ENCODE results near the gene IFITM5. TPM values are rescaled to one million over a fixed set of nuclear protein-coding genes. Genes with fewer than 3 reads are reported as not detected.

IFITM5 gene
- total RNA-seq, 2 donors from 2014 or later = not detected

DNA sequence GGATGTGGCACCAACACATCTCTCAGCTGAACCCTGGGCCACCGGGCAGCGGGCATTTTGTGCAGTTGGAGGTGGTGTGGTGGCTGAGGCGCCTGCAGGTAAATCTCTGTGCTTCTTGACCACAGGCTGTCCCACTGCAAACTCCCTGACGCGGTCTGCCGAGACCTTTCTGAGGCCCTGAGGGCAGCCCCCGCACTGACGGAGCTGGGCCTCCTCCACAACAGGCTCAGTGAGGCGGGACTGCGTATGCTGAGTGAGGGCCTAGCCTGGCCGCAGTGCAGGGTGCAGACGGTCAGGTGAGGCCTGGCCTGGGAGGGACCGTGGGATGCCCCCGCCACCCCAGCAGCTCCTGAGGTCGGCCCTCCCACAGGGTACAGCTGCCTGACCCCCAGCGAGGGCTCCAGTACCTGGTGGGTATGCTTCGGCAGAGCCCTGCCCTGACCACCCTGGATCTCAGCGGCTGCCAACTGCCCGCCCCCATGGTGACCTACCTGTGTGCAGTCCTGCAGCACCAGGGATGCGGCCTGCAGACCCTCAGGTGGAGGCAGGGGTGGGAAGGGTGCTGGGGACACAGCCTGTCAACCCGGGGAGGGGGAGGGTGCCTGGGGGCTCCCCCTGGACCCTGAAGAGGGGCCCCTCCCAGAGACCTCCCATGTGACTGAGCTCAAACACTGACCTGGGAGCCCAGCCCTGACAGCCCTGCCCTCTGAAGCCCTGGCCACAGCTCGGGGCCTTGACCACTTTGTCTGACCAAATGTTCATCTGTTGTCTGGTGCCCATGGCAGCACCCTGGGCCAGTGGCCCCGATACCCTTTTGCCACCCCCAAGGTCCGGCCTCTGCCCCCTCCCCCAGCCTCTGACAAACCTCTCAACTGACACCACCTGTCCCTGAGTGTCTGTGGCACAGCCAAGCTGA is 15.0 kb downstream of the IFITM5 start:
- peaks cover 5% of the 10 kb centered on the region for H3K27me3 Mint-ChIP-seq
- H3K27ac Mint-ChIP-seq = no peak overlapping the region
- no peak for ATAC-seq
- DNase-seq = no peak
- H3K4me1 Mint-ChIP-seq = peaks cover 36% of the 10 kb centered on the region
- H3K36me3 Mint-ChIP-seq (ENCODE audit: low read depth) = peaks cover 8% of the 10 kb centered on the region
- H3K9me3 ChIP-seq (ENCODE audit: control insufficient read depth, low read length, poor library complexity, severe bottlenecking) = no peaks in the 10 kb centered on the region
- no peak overlapping the region for H3K4me3 Mint-ChIP-seq

- Mint-ChIP-seq H3K27ac (peak overlapping the region; percentile 79), H3K36me3 (ENCODE audit: low read depth) (peaks cover 8% of the 10 kb centered on the region)
- no peak for DNase-seq
Observed at GRCh38 chr11:283405-284104, 15.8 kb downstream of the IFITM5 start.

DNA sequence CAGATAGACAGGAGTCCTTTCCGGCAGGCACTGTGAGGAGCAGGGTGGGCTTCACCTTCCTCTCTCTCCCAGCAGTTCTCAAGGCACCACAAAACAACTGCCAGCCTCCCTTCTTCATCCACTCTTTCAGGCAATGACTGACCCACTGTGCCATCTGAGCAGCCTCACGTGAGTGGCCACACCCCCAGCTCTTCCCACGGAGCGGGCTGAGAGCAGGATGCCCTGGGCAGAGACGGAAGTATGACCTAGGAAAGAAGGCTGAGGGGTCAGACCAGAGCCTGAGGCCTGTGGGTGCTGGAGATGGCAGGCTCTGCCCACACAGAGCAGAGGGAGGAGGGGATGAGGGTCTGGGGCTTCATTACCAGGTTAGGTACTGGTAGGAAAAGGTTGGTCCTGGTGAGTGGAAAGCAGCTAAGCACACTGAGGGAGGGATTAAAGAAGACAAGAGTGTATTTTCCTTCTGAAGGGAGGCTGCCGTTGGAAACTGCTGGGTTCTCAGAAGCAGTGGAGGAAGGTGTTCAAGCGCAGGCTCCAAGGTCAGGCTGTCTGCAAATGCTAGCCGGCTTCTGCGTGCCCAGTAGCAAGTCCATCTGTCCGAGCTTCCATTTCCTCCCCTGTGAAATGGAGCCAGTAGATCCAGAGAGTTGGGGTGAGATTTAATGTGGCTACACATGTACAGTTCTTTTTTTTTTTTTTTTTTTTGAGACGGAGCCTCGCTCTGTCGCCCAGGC is 16.5 kb downstream of the IFITM5 start:
- peak overlapping the region; percentile 89 for H3K4me3 Mint-ChIP-seq
- no peak for DNase-seq

More at GRCh38 chr11:283405-284104, 15.8 kb downstream of the IFITM5 start:
- H3K9me3 ChIP-seq (ENCODE audit: control insufficient read depth, low read length, poor library complexity, severe bottlenecking) = no peaks in the 10 kb centered on the region
- peaks cover 5% of the 10 kb centered on the region for H3K27me3 Mint-ChIP-seq
- ATAC-seq = no peak
- H3K4me3 Mint-ChIP-seq = no peak overlapping the region
- peaks cover 37% of the 10 kb centered on the region for H3K4me1 Mint-ChIP-seq

GRCh38 chr11:282171-282570 is 17.2 kb downstream of the IFITM5 start:
- Mint-ChIP-seq H3K4me1 (peaks cover 38% of the 10 kb centered on the region), H3K27me3 (peaks cover 5% of the 10 kb centered on the region), H3K4me3 (peak overlapping the region; percentile 89), H3K36me3 (ENCODE audit: low read depth) (peaks cover 5% of the 10 kb centered on the region), H3K27ac (peak overlapping the region; percentile 79)
- ATAC-seq = no peak
- no peak for DNase-seq
- no peaks in the 10 kb centered on the region for H3K9me3 ChIP-seq (ENCODE audit: control insufficient read depth, low read length, poor library complexity, severe bottlenecking)

More for the DNA sequence above, 16.5 kb downstream of the IFITM5 start:
- Mint-ChIP-seq H3K27me3 (peaks cover 5% of the 10 kb centered on the region), H3K27ac (peak overlapping the region; percentile 79), H3K4me1 (peaks cover 38% of the 10 kb centered on the region), H3K36me3 (ENCODE audit: low read depth) (peaks cover 7% of the 10 kb centered on the region)
- H3K9me3 ChIP-seq (ENCODE audit: control insufficient read depth, low read length, poor library complexity, severe bottlenecking) = no peaks in the 10 kb centered on the region
- no peak for ATAC-seq

- no peak for DNase-seq
- Mint-ChIP-seq H3K36me3 (ENCODE audit: low read depth) (peaks cover 5% of the 10 kb centered on the region), H3K27me3 (peaks cover 5% of the 10 kb centered on the region), H3K27ac (peak overlapping the region; percentile 79), H3K4me3 (peak overlapping the region; percentile 89), H3K4me1 (peaks cover 34% of the 10 kb centered on the region)
- peak; percentile 15 for ATAC-seq
- no peaks in the 10 kb centered on the region for H3K9me3 ChIP-seq (ENCODE audit: control insufficient read depth, low read length, poor library complexity, severe bottlenecking)
Observed at GRCh38 chr11:281486-282161, 17.7 kb downstream of the IFITM5 start.

DNA sequence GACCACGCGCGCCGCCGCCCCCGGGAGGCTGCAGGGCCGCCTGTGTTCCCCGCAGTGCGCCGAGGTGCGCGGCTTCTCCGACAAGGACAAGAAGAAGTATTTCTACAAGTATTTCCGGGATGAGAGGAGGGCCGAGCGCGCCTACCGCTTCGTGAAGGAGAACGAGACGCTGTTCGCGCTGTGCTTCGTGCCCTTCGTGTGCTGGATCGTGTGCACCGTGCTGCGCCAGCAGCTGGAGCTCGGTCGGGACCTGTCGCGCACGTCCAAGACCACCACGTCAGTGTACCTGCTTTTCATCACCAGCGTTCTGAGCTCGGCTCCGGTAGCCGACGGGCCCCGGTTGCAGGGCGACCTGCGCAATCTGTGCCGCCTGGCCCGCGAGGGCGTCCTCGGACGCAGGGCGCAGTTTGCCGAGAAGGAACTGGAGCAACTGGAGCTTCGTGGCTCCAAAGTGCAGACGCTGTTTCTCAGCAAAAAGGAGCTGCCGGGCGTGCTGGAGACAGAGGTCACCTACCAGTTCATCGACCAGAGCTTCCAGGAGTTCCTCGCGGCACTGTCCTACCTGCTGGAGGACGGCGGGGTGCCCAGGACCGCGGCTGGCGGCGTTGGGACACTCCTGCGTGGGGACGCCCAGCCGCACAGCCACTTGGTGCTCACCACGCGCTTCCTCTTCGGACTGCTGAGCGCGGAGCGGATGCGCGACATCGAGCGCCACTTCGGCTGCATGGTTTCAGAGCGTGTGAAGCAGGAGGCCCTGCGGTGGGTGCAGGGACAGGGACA is 18.4 kb downstream of the IFITM5 start:
- H3K4me1 Mint-ChIP-seq = peaks cover 32% of the 10 kb centered on the region
- DNase-seq (no peak), ATAC-seq (peak; percentile 47)
- H3K4me3 Mint-ChIP-seq = peak overlapping the region; percentile 89
- peak overlapping the region; percentile 79 for H3K27ac Mint-ChIP-seq
- peaks cover 5% of the 10 kb centered on the region for H3K36me3 Mint-ChIP-seq (ENCODE audit: low read depth)
- no peaks in the 10 kb centered on the region for H3K9me3 ChIP-seq (ENCODE audit: control insufficient read depth, low read length, poor library complexity, severe bottlenecking)
- H3K27me3 Mint-ChIP-seq = peaks cover 5% of the 10 kb centered on the region

- peaks cover 5% of the 10 kb centered on the region for H3K27me3 Mint-ChIP-seq
- peaks cover 32% of the 10 kb centered on the region for H3K4me1 Mint-ChIP-seq
Observed at GRCh38 chr11:279966-280705, 19.2 kb downstream of the IFITM5 start.

DNA sequence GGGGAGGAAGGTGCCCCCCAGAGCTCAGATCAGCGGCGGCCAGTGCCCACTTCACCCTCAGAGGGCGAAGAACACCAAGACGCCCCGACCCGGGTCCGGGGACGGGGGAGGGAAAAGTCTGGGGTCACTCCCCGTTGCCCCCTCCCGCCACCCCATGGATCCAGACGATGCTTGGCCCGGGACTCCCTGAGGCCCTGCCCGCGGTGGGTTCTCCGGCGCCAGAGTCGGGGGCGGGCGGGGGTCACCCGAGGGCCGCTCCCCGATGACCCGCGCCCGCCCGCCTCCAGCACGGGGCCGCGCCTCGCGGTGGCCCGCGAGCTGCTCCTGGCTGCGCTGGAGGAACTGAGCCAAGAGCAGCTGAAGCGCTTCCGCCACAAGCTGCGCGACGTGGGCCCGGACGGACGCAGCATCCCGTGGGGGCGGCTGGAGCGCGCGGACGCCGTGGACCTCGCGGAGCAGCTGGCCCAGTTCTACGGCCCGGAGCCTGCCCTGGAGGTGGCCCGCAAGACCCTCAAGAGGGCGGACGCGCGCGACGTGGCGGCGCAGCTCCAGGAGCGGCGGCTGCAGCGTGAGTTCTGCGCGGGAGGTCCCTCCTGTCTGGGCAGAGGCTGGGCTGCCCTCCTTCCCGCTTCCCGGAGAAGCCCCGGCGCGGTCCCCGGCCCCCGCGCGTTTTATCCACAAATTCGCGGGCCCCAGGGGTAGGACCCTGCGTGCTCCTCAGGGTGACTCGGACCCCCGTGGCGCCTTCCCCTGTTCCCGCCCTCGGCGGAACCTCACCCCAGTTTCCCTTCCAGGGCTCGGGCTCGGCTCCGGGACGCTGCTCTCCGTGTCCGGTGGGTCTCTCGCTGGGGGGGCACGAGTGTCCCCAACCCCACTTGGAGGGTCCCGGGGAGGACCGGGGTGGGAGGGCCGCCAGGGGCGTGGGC is 20.0 kb downstream of the IFITM5 start:
- DNase-seq (no peak), ATAC-seq (peak; percentile 29)
- peaks cover 32% of the 10 kb centered on the region for H3K4me1 Mint-ChIP-seq

More at GRCh38 chr11:279966-280705, 19.2 kb downstream of the IFITM5 start:
- peak overlapping the region; percentile 89 for H3K4me3 Mint-ChIP-seq
- H3K27ac Mint-ChIP-seq = no peak overlapping the region
- DNase-seq = no peak
- H3K36me3 Mint-ChIP-seq (ENCODE audit: low read depth) = peaks cover 5% of the 10 kb centered on the region
- ATAC-seq = peak; percentile 76
- H3K9me3 ChIP-seq (ENCODE audit: control insufficient read depth, low read length, poor library complexity, severe bottlenecking) = no peaks in the 10 kb centered on the region

DNA sequence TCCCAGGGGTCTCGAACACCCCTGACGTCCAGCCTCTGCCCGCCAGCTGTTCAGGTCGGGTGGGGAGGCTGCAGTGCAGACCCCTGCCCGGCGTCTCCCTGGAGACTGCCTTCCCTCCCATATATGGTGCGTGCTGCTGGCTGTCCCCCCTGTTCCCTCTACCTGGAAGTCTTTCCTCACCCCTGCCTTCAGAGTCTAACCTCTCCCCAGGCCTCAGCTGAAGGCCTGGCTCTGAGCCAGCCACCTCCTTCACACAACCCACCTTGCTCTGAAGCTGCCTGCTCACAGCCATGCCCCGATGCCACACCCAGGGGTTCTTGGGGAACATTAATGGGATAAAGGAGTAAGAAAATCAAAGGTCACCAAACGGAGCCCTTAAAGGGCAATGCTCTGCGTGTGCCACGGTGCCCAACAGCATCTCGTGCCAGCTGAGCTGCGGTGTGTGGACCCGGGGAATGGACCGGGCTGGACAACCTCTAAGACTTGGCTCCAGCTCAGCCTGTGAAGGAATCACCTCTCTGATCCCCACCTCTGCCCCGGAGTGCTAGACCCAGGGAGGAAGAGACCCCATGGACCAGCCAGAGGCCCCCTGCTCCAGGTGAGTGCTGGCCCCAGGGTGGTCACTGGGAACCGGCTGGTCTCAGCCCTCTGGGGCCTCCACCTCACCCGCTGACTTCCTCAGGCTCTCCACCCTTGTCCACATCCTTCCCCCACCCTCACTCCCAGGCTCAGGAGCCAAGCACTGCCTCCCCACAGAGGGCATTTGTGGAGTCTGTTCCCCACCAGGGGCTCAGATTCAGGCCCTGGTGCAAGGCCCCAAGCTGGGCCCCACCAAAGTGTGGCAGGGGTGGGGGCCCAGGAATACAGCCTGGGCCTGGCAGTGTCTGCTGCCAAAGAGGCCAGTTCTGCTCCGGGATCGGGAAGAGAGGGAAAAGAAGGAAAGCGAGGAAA is 21.1 kb downstream of the IFITM5 start, which contains the start of gene NLRP6:
NLRP6 (plus strand) TSS at position 407 of the 951 bp plus-strand sequence; CDS start at position 570, 163 bp downstream.
- Mint-ChIP-seq H3K4me1 (peaks cover 32% of the 10 kb centered on the region), H3K27me3 (peaks cover 5% of the 10 kb centered on the region), H3K36me3 (ENCODE audit: low read depth) (peaks cover 5% of the 10 kb centered on the region), H3K4me3 (peak within 1 kb of the TSS; percentile 90), H3K27ac (peak within 1 kb of the TSS; percentile 3)
- ATAC-seq (no peak), DNase-seq (no peak)
- H3K9me3 ChIP-seq (ENCODE audit: control insufficient read depth, low read length, poor library complexity, severe bottlenecking) = no peaks in the 10 kb centered on the region

More for the DNA sequence above, 20.0 kb downstream of the IFITM5 start:
- Mint-ChIP-seq H3K4me3 (peak overlapping the region; percentile 90), H3K36me3 (ENCODE audit: low read depth) (peaks cover 5% of the 10 kb centered on the region), H3K27me3 (peaks cover 5% of the 10 kb centered on the region), H3K27ac (no peak overlapping the region)
- no peaks in the 10 kb centered on the region for H3K9me3 ChIP-seq (ENCODE audit: control insufficient read depth, low read length, poor library complexity, severe bottlenecking)

- Mint-ChIP-seq H3K27me3 (peaks cover 5% of the 10 kb centered on the region), H3K4me1 (peaks cover 16% of the 10 kb centered on the region), H3K36me3 (ENCODE audit: low read depth) (no peaks in the 10 kb centered on the region), H3K4me3 (no peak overlapping the region), H3K27ac (no peak overlapping the region)
- DNase-seq = no peak
- H3K9me3 ChIP-seq (ENCODE audit: control insufficient read depth, low read length, poor library complexity, severe bottlenecking) = no peaks in the 10 kb centered on the region
- no peak for ATAC-seq
Observed at GRCh38 chr11:276219-276618, 23.1 kb downstream of the IFITM5 start.

Measured in T-helper 17 cell (primary cell).